Adrenal gland (tissue), 5 donors: Measurements from ENCODE around the gene FGGY.

Experiments
- POLR2A ChIP-seq, 2 donors: fragments of 450-650 bp; IDR thresholded peaks; one replicate each; pipeline ENCODE4 v1.6.1; 2017; ENCODE audit warnings: antibody characterized with exemption in 2 of 2, mild to moderate bottlenecking in 2 of 2, moderate library complexity in 1 of 2
- TF ChIP-seq, protein P1 (sequence below), 6 experiments: fragments of 450-650 bp in 4 of 6; fragments of 200-600 bp in 2 of 6; sonication (generic) in 1 of 6; IDR thresholded peaks; 1 replicate in 5 of 6; 2 replicates in 1 of 6; pipeline versions ENCODE4 v1.5.1 to v1.8.0; 2016 to 2021; ENCODE audit warnings: antibody characterized with exemption in 6 of 6, mild to moderate bottlenecking in 2 of 6, moderate library complexity in 1 of 6
- donor health status: DM: no; HTN: no; CAD: no.

DNA sequence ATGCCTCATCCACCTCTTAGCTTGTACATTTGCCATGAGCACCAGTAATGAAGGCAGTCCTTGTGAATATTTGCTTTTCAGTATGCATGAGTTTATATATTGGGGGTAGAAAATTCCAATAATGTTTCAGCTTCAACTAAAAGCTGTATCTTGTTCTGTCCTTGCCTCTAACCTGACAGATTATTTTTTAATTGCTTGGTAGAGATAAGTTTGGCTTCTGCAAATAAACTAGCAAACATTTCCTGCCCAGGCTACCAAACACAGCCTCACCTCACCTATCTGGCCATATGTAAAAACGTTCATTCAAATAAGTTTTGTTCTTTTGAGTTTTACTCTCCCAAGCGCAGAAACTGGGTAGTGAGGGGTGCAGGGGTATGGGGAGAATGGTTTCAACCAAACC, 442.2 kb downstream of the FGGY start:
- TF ChIP-seq, protein P1, sequence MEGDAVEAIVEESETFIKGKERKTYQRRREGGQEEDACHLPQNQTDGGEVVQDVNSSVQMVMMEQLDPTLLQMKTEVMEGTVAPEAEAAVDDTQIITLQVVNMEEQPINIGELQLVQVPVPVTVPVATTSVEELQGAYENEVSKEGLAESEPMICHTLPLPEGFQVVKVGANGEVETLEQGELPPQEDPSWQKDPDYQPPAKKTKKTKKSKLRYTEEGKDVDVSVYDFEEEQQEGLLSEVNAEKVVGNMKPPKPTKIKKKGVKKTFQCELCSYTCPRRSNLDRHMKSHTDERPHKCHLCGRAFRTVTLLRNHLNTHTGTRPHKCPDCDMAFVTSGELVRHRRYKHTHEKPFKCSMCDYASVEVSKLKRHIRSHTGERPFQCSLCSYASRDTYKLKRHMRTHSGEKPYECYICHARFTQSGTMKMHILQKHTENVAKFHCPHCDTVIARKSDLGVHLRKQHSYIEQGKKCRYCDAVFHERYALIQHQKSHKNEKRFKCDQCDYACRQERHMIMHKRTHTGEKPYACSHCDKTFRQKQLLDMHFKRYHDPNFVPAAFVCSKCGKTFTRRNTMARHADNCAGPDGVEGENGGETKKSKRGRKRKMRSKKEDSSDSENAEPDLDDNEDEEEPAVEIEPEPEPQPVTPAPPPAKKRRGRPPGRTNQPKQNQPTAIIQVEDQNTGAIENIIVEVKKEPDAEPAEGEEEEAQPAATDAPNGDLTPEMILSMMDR (IDR thresholded peaks at IDR 0.05), result no peak
- TF ChIP-seq POLR2A (IDR thresholded peaks at IDR 0.05), result no peak
